Astrocyte (in vitro differentiated cells and primary cell): ENCODE measurements around the gene SUPT20H. TPM values are rescaled to one million over a fixed set of nuclear protein-coding genes. Genes with fewer than 3 reads are reported as not detected.

Source experiments
- DNase-seq: peaks from one replicate; pipeline ENCODE4 v3.0.0-alpha.2; 2010; ENCODE audit warnings: low read depth
- FAIRE-seq: peaks from 2 replicates; lab custom pipeline; 2011; peaks lifted over from hg19 to GRCh38; lab: Jason Lieb, UNC
- H2AFZ ChIP-seq: 2 replicates; pipeline ENCODE4 v1.6.0; 2012; ENCODE audit warnings: low read depth, low read length, inconsistent platforms
- H3K27ac ChIP-seq: 2 replicates; pipeline ENCODE4 v1.5.1; 2011; ENCODE audit warnings: low read depth, low read length, inconsistent platforms
- H3K27me3 ChIP-seq: 2 replicates; pipeline ENCODE4 v1.6.0; 2011; ENCODE audit warnings: low read length, inconsistent platforms; ENCODE audit not compliant: insufficient read depth
- H3K36me3 ChIP-seq: 2 replicates; pipeline ENCODE4 v1.5.1; 2011; ENCODE audit warnings: low read length, inconsistent platforms; ENCODE audit not compliant: insufficient read depth
- H3K4me1 ChIP-seq: 2 replicates; pipeline ENCODE4 v1.5.1; 2011; ENCODE audit warnings: low read length, inconsistent platforms; ENCODE audit not compliant: insufficient read depth
- H3K4me2 ChIP-seq: 2 replicates; pipeline ENCODE4 v1.6.0; 2012; ENCODE audit warnings: low read length, inconsistent platforms
- H3K4me3 ChIP-seq: 2 replicates; pipeline ENCODE4 v1.5.1; 2011; ENCODE audit warnings: low read depth, mild to moderate bottlenecking, low read length, inconsistent platforms; ENCODE audit not compliant: insufficient read depth
- H3K79me2 ChIP-seq: 2 replicates; pipeline ENCODE4 v1.6.0; 2012; ENCODE audit warnings: mild to moderate bottlenecking, low read length, inconsistent platforms; ENCODE audit not compliant: insufficient read depth
- H3K9ac ChIP-seq: 2 replicates; pipeline ENCODE4 v1.6.0; 2012; ENCODE audit warnings: mild to moderate bottlenecking, low read length, inconsistent platforms
- H3K9me3 ChIP-seq: 2 replicates; pipeline ENCODE4 v1.5.1; 2012; ENCODE audit warnings: low read depth, mild to moderate bottlenecking, low read length, inconsistent platforms; ENCODE audit not compliant: insufficient read depth
- H4K20me1 ChIP-seq: 2 replicates; pipeline ENCODE4 v1.6.0; 2012; ENCODE audit warnings: low read length, inconsistent platforms; ENCODE audit not compliant: insufficient read depth
- H3K27ac Mint-ChIP-seq: one replicate; pipeline ENCODE4 v1.8.0; 2021; ENCODE audit warnings: mild to moderate bottlenecking, mixed read lengths; ENCODE audit not compliant: unreplicated experiment
- H3K27me3 Mint-ChIP-seq: one replicate; pipeline ENCODE4 v1.8.0; 2021; ENCODE audit warnings: low read depth, mixed read lengths; ENCODE audit not compliant: unreplicated experiment
- H3K36me3 Mint-ChIP-seq: one replicate; pipeline ENCODE4 v1.8.0; 2021; ENCODE audit warnings: low read depth, mixed read lengths; ENCODE audit not compliant: unreplicated experiment
- H3K4me1 Mint-ChIP-seq: one replicate; pipeline ENCODE4 v1.8.0; 2021; ENCODE audit warnings: low read depth, mixed read lengths; ENCODE audit not compliant: unreplicated experiment
- H3K4me3 Mint-ChIP-seq: one replicate; pipeline ENCODE4 v1.8.0; 2021; ENCODE audit warnings: mild to moderate bottlenecking, moderate library complexity, mixed read lengths; ENCODE audit not compliant: unreplicated experiment
- H3K9me3 Mint-ChIP-seq: one replicate; pipeline ENCODE4 v1.8.0; 2021; ENCODE audit warnings: mild to moderate bottlenecking, mixed read lengths; ENCODE audit not compliant: unreplicated experiment
- CTCF ChIP-seq: IDR thresholded peaks from 2 replicates; pipeline ENCODE4 v1.5.1; 2011; ENCODE audit warnings: low read depth, mild to moderate bottlenecking, inconsistent platforms, low read length, moderate library complexity; ENCODE audit not compliant: insufficient read depth
- EZH2 ChIP-seq: IDR thresholded peaks from 2 replicates; pipeline ENCODE4 v1.6.1; 2012; ENCODE audit warnings: mild to moderate bottlenecking, low read length, inconsistent platforms; ENCODE audit not compliant: insufficient read depth
- total RNA-seq: library from RNA; stranded (reverse); gene quantifications from 2 replicates; pipeline ENCODE4 v1.2.1, GENCODE V29; 2021

SUPT20H gene
- total RNA-seq, 1 donor from 2014 or later = 87.7 TPM

GRCh38 chr13:36998624-36999041 is 60.9 kb downstream of the SUPT20H start:
- Histone ChIP-seq H3K27ac (peak overlapping the region; percentile 99), H3K9me3 (no peaks in the 10 kb centered on the region), H3K79me2 (peaks cover 74% of the 10 kb centered on the region), H3K36me3 (peaks cover 23% of the 10 kb centered on the region), H4K20me1 (peaks cover 6% of the 10 kb centered on the region), H3K4me2 (peak overlapping the region; percentile 100), H3K9ac (peak overlapping the region; percentile 99), H2AFZ (peak overlapping the region; percentile 74), H3K4me1 (peaks cover 11% of the 10 kb centered on the region), H3K4me3 (peak overlapping the region; percentile 92), H3K27me3 (no peaks in the 10 kb centered on the region)
- TF ChIP-seq EZH2 (no peak), CTCF (no peak)
- H3K4me1 Mint-ChIP-seq = peaks cover 9% of the 10 kb centered on the region
- no peaks in the 10 kb centered on the region for H3K36me3 Mint-ChIP-seq
- DNase-seq (no peak), FAIRE-seq (no peak)
- peak overlapping the region; percentile 99 for H3K4me3 Mint-ChIP-seq
- no peaks in the 10 kb centered on the region for H3K27me3 Mint-ChIP-seq
- no peaks in the 10 kb centered on the region for H3K9me3 Mint-ChIP-seq
- H3K27ac Mint-ChIP-seq = peak overlapping the region; percentile 94

- H3K27me3 Mint-ChIP-seq = no peaks in the 10 kb centered on the region
- peaks cover 11% of the 10 kb centered on the region for H3K4me1 ChIP-seq
- H3K9me3 ChIP-seq = no peaks in the 10 kb centered on the region
- H3K4me2 ChIP-seq = peak overlapping the region; percentile 100
- peak overlapping the region; percentile 94 for H3K27ac Mint-ChIP-seq
- no peak for FAIRE-seq
- TF ChIP-seq EZH2 (no peak), CTCF (no peak)
- peaks cover 24% of the 10 kb centered on the region for H3K36me3 ChIP-seq
- H4K20me1 ChIP-seq = peaks cover 6% of the 10 kb centered on the region
- no peaks in the 10 kb centered on the region for H3K36me3 Mint-ChIP-seq
- H3K4me3 Mint-ChIP-seq = peak overlapping the region; percentile 99
- no peak for DNase-seq
- peak overlapping the region; percentile 92 for H3K4me3 ChIP-seq
- peak overlapping the region; percentile 74 for H2AFZ ChIP-seq
- peaks cover 9% of the 10 kb centered on the region for H3K4me1 Mint-ChIP-seq
- H3K9ac ChIP-seq = peak overlapping the region; percentile 99
- peak overlapping the region; percentile 99 for H3K27ac ChIP-seq
- H3K27me3 ChIP-seq = no peaks in the 10 kb centered on the region
- H3K9me3 Mint-ChIP-seq = no peaks in the 10 kb centered on the region
- H3K79me2 ChIP-seq = peaks cover 69% of the 10 kb centered on the region
These were observed 61.6 kb downstream of the SUPT20H start for GRCh38 chr13:36997716-36998427.

- TF ChIP-seq CTCF (no peak), EZH2 (no peak)
- peaks cover 2% of the 10 kb centered on the region for H3K4me1 ChIP-seq
- no peaks in the 10 kb centered on the region for H3K27me3 ChIP-seq
- DNase-seq (no peak), FAIRE-seq (no peak)
- Mint-ChIP-seq H3K4me1 (peaks cover 2% of the 10 kb centered on the region), H3K36me3 (peaks cover 13% of the 10 kb centered on the region), H3K9me3 (no peaks in the 10 kb centered on the region), H3K27ac (no peak overlapping the region), H3K27me3 (no peaks in the 10 kb centered on the region), H3K4me3 (no peak overlapping the region)
- no peak overlapping the region for H3K4me2 ChIP-seq
- H3K9ac ChIP-seq = no peak overlapping the region
- no peak overlapping the region for H2AFZ ChIP-seq
- peaks cover 29% of the 10 kb centered on the region for H3K79me2 ChIP-seq
- peaks cover 6% of the 10 kb centered on the region for H4K20me1 ChIP-seq
- H3K9me3 ChIP-seq = no peaks in the 10 kb centered on the region
- H3K36me3 ChIP-seq = peaks cover 61% of the 10 kb centered on the region
- H3K4me3 ChIP-seq = no peak overlapping the region
- H3K27ac ChIP-seq = no peak overlapping the region
These were observed 67.1 kb downstream of the SUPT20H start for GRCh38 chr13:36992362-36992761.
